Stomach (tissue), 9 donors: ENCODE results near the gene COL5A1. TPM values are rescaled to one million over a fixed set of nuclear protein-coding genes. Genes with fewer than 3 reads are reported as not detected.
"Not testable (repeated sequence)": the region's sequence is repeated elsewhere in the genome, so short reads cannot be mapped to it uniquely, and the experiment has no call there.

Experiments used
- DNase-seq, 2 donors: peaks; one replicate each; pipeline versions ENCODE4 v3.0.0 to v3.0.0-alpha.2; 2013 to 2019
- H3K27ac ChIP-seq, 5 donors: fragments of 200-600 bp in 4 of 5; sonication (generic) in 4 of 5; one replicate each; pipeline ENCODE4 v1.5.1; 2013 to 2019; ENCODE audit warnings: mild to moderate bottlenecking in 1 of 5, moderate library complexity in 1 of 5
- H3K27me3 ChIP-seq, 3 donors: fragments of 200-600 bp; sonication (generic); one replicate each; pipeline ENCODE4 v1.5.1; 2017 to 2019; ENCODE audit warnings: mixed run types in 1 of 3
- H3K36me3 ChIP-seq, 4 donors: fragments of 200-600 bp; sonication (generic); 1 replicate in 3 of 4; 2 replicates in 1 of 4; pipeline ENCODE4 v1.5.1; 2016 to 2019
- H3K4me1 ChIP-seq, 4 donors: fragments of 200-600 bp; sonication (generic); one replicate each; pipeline ENCODE4 v1.5.1; 2016 to 2019
- H3K4me3 ChIP-seq, 4 donors: fragments of 200-600 bp; sonication (generic) in 3 of 4; one replicate each; pipeline ENCODE4 v1.5.1; 2016 to 2019; ENCODE audit warnings: mild to moderate bottlenecking in 1 of 4
- H3K9me3 ChIP-seq, 4 donors: fragments of 200-600 bp; sonication (generic); one replicate each; pipeline ENCODE4 v1.5.1; 2016 to 2019
- EP300 ChIP-seq: sonication (generic); formaldehyde crosslinking; IDR thresholded peaks from one replicate; pipeline ENCODE4 v1.6.1; 2017; ENCODE audit warnings: antibody characterized with exemption
- POLR2A ChIP-seq, 4 donors: fragments of 450-650 bp; IDR thresholded peaks; one replicate each; pipeline ENCODE4 v1.6.1; 2016; ENCODE audit warnings: antibody characterized with exemption in 4 of 4, control low read depth in 2 of 4, mild to moderate bottlenecking in 1 of 4, moderate library complexity in 1 of 4
- POLR2AphosphoS5 ChIP-seq, 3 donors: sonication (generic); formaldehyde crosslinking; IDR thresholded peaks; one replicate each; pipeline ENCODE4 v1.6.1; 2016; ENCODE audit warnings: antibody characterized with exemption in 3 of 3
- WGBS, 5 donors: extraction: QIAGEN DNeasy Blood & Tissue Kit in 3 of 5; methylation state at CpG; one replicate each; pipeline versions ENCODE4 v1.1.5 to v1.1.7; 2013 to 2018; 5-methylcytosine and 5-hydroxymethylcytosine counted together
- intact Hi-C: fragments of 100-400 bp; cut with DNase I; formaldehyde crosslinking; loops from one replicate; pipeline ENCODE4 v1.15.1; 2023; ENCODE audit warnings: low total_unique reads
- polyA plus RNA-seq, 3 donors: library from polyadenylated mRNA; stranded (reverse); fragments of 200-250 nt; gene quantifications; one replicate each; pipeline ENCODE4 v1.2.3, GENCODE V29; 2013
- total RNA-seq, 5 donors: library from RNA; depleted of rRNA; stranded (reverse); fragments of >200 nt; gene quantifications; one replicate each; pipeline versions ENCODE4 v1.1.0 to v1.2.3, GENCODE V29; 2014 to 2016
- TF ChIP-seq, protein P1 (sequence below), 7 experiments: fragments of 450-650 bp in 4 of 7; fragments of 200-600 bp in 3 of 7; sonication (generic) in 3 of 7; IDR thresholded peaks; one replicate each; pipeline ENCODE4 v1.5.1; 2016 to 2019; ENCODE audit warnings: antibody characterized with exemption in 7 of 7, control low read depth in 2 of 7, mild to moderate bottlenecking in 1 of 7
- donor health status: healthy with polysubstance abuse.
- donor health status: Bipolar disorder and iron deficiency.
- donor health status: healthy.

COL5A1 gene
- total and polyA plus RNA-seq, 8 donors, result 7.3 to 205 (median 26.4) TPM

DNA sequence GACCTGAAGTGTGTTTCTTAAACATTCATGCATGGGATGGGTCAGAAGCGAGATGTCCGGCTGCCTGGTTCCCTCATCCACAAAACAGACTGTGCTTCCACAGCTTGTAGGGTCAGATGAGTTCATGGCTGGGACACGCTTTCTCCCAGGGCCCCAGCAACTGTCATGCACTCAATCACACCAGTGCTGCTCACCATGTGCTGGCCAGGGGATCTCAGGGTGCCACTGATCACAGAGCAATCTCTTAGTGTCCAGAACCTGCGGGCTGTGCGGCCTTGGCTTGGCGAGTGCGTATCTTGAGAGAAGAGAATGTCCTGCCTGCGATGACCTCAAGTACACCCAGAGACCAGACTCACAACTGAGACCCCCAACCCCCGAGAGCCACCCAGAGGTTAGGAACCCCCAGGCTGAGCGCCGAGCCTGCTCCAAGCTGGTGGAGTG, 213.0 kb downstream of the COL5A1 start:
- Histone ChIP-seq H3K4me3 (no peak overlapping the region), H3K27me3 (peaks cover 0 to 22% (median 0%) of the 10 kb centered on the region in 3 donors), H3K27ac (no peak overlapping the region), H3K36me3 (no peaks in the 10 kb centered on the region), H3K4me1 (no peaks in the 10 kb centered on the region), H3K9me3 (peaks cover 0 to 10% (median 4%) of the 10 kb centered on the region in 4 donors)
- intact Hi-C loops, result no loop called here
- 85 to 89% (median 87%) methylated on average over 8 to 11 of the region's 11 CpGs for WGBS, 5 donors
- no peak for DNase-seq
- TF ChIP-seq EP300, result no peak
- TF ChIP-seq POLR2AphosphoS5 (IDR thresholded peaks at IDR 0.05), result no peak
- no peak for TF ChIP-seq POLR2A (IDR thresholded peaks at IDR 0.05)
- TF ChIP-seq, protein P1, sequence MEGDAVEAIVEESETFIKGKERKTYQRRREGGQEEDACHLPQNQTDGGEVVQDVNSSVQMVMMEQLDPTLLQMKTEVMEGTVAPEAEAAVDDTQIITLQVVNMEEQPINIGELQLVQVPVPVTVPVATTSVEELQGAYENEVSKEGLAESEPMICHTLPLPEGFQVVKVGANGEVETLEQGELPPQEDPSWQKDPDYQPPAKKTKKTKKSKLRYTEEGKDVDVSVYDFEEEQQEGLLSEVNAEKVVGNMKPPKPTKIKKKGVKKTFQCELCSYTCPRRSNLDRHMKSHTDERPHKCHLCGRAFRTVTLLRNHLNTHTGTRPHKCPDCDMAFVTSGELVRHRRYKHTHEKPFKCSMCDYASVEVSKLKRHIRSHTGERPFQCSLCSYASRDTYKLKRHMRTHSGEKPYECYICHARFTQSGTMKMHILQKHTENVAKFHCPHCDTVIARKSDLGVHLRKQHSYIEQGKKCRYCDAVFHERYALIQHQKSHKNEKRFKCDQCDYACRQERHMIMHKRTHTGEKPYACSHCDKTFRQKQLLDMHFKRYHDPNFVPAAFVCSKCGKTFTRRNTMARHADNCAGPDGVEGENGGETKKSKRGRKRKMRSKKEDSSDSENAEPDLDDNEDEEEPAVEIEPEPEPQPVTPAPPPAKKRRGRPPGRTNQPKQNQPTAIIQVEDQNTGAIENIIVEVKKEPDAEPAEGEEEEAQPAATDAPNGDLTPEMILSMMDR (IDR thresholded peaks at IDR 0.05), result no peak

DNA sequence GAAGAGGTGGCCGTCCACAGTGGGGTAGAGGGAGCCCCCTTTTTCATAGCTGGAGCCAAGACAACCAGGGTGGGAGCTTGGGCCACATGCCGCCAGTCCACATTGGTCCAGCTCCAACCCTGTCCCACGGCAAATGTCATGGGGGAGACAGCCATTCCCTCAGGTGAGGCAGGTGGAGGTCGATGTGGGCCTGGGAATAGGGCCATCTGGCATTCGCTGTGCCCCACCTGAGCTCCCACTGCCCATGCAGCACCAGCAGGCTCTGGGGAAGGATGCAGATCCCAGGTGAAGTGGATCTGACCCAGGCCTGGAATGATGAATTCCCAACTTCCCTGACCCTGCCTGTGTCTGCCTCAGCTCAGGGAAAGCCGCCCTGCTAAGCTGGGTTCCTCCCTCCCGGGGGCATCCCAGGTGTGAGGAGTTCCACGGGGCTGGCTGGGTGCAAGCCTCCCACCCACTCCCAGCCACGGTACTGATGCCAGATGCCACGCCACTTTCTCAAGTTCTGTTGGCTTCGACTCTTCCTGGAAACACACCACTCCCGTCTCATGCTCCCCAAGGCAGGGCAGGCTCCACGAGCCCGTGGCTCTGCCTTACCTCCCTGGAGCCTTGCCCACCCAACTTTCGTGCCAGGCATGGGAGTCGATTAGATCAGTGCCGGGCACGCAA, 213.8 kb downstream of the COL5A1 start:
- intact Hi-C loops, result no loop called here
- Histone ChIP-seq H3K27me3 (peaks cover 0 to 22% (median 0%) of the 10 kb centered on the region in 3 donors), H3K4me3 (no peak overlapping the region), H3K4me1 (no peaks in the 10 kb centered on the region), H3K9me3 (peaks cover 0 to 7% (median 4%) of the 10 kb centered on the region in 4 donors), H3K36me3 (no peaks in the 10 kb centered on the region), H3K27ac (no peak overlapping the region)
- 67 to 83% (median 80%) methylated on average over 15 to 18 of the region's 18 CpGs for WGBS, 5 donors
- TF ChIP-seq POLR2AphosphoS5 (IDR thresholded peaks at IDR 0.05) (no peak), POLR2A (IDR thresholded peaks at IDR 0.05) (no peak), EP300 (no peak)
- TF ChIP-seq, protein P1 (IDR thresholded peaks at IDR 0.05), result no peak
- DNase-seq, result no peak

DNA sequence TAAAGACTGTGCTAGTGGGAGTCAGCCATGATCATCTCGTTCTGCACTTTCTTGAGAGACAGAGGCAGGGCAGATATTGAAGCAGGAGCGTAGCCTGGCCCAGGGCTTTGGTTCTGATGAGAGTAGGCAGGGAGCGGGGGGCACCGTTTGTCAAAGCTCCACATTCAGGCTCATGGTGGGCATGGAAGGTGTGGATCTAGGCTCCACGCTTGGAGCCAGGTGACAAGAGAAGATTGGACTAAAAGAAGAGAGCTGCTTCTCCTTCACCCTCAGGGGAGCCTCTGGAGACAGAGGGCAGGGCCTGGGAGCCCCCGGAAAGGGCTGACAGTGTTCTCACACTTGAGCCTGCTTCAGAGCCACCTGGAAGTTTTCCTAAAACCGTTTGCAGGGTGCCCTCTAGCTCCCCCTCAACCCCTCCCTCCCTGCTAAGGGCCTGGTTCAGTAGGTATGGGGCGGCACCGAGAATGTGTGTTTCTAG, 214.3 kb downstream of the COL5A1 start:
- 74 to 81% (median 79%) methylated on average over 7 to 9 of the region's 9 CpGs for WGBS, 5 donors
- Histone ChIP-seq H3K4me1 (no peaks in the 10 kb centered on the region), H3K4me3 (no peak overlapping the region), H3K9me3 (peaks cover 0 to 5% (median 2%) of the 10 kb centered on the region in 4 donors), H3K27ac (no peak overlapping the region), H3K36me3 (no peaks in the 10 kb centered on the region), H3K27me3 (peaks cover 0 to 22% (median 0%) of the 10 kb centered on the region in 3 donors)
- intact Hi-C loops, result no loop called here
- no peak for DNase-seq
- TF ChIP-seq POLR2A (IDR thresholded peaks at IDR 0.05), result no peak
- no peak for TF ChIP-seq EP300
- no peak for TF ChIP-seq POLR2AphosphoS5 (IDR thresholded peaks at IDR 0.05)
- TF ChIP-seq, protein P1 (IDR thresholded peaks at IDR 0.05), result no peak

DNA sequence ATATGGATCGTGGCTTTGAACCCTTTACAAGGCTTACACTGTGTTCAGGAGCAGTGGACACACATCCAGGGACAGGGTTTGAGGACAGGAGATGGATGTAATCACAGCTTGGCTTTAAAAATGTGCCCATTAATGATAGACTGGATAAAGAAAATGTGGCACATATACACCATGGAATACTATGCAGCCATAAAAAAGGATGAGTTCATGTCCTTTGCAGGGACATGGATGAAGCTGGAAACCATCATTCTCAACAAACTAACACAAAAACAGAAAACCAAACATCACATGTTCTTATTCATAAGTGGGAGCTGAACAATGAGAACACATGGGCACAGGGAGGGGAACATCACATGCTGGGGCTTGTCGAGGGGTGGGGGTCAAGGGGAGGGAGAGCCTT, 215.8 kb downstream of the COL5A1 start:
- peaks cover 0 to 22% (median 0%) of the 10 kb centered on the region in 3 donors for H3K27me3 ChIP-seq
- DNase-seq, H3K36me3 ChIP-seq, H3K27ac ChIP-seq, H3K9me3 ChIP-seq, H3K4me3 ChIP-seq, H3K4me1 ChIP-seq, intact Hi-C loops: not testable (repeated sequence)
- WGBS, 5 donors, result 92 to 100% (median 94%) methylated on average over 2 of the region's 2 CpGs
